Measurements from ENCODE around the gene PPP1R15B. TPM values are rescaled to one million over a fixed set of nuclear protein-coding genes. Genes with fewer than 3 reads are reported as not detected.

The PPP1R15B gene
- total and polyA plus RNA-seq, 2 donors (not counting 1 experiment from before 2014, with no cell fraction given): 65.7 to 137 TPM

DNA sequence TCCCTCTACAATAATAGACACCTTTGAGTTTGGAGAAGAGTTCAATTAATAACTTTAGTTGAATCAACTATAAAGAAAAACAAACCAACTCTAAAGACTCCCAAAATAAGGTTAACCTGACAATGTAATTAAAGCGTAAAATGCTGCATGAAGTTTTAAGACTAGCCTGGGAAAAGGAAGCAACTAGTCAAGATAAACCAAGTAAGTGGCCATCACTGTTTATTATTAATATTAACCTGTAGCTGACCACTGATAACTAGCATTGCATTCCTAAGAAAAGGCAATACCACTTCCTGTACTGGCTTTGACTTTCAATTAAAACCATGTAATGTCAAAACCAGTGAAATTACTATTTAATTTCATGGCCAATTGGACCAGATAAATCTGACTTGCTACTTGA lies 3.0 kb downstream of the PPP1R15B start:
- Histone ChIP-seq H3K27me3 (replicated peaks in 1 of 4; ENCODE audit: control extremely low read depth in 1 of 4, control insufficient read depth in 3 of 4, insufficient read depth in 4 of 4, low read length in 3 of 4) (no peaks in the 10 kb centered on the region), H3K4me2 (replicated peaks; ENCODE audit: low read depth, low read length, poor library complexity, severe bottlenecking) (peak overlapping the region; percentile 81), H4K20me1 (ENCODE audit: control insufficient read depth, insufficient read depth, low read length, poor library complexity, severe bottlenecking) (peaks cover 77% of the 10 kb centered on the region), H3K79me2 (ENCODE audit: control insufficient read depth, insufficient read depth, low read length) (peaks cover 92% of the 10 kb centered on the region), H2AFZ (ENCODE audit: insufficient read depth, low read depth, low read length, poor library complexity, severe bottlenecking) (no peak overlapping the region), H3K9ac (ENCODE audit: low read length) (peak overlapping the region; percentile 99), H3K27ac (ENCODE audit: low read length in 2 of 2) (peak overlapping the region in 1 of 2 donors; percentile 99), H3K4me1 (ENCODE audit: control insufficient read depth in 2 of 2, insufficient read depth in 2 of 2, low read length in 2 of 2) (peaks cover 13 to 34% of the 10 kb centered on the region in 2 donors), H3K36me3 (replicated peaks in 1 of 2; ENCODE audit: control extremely low read depth in 1 of 2, control insufficient read depth in 1 of 2, extremely low read depth in 1 of 2, insufficient read depth in 2 of 2, low read length in 1 of 2) (peaks cover 6 to 43% of the 10 kb centered on the region in 2 experiments), H3K4me3 (ENCODE audit: control extremely low read depth in 1 of 5, extremely low read depth in 1 of 5, insufficient read depth in 1 of 5, low read depth in 2 of 5, low read length in 4 of 5) (peak overlapping the region; percentile 80 to 100 (median 92)), H3K9me3 (ENCODE audit: control extremely low read depth in 1 of 3, control insufficient read depth in 2 of 3, insufficient read depth in 1 of 3, low read length in 2 of 3) (no peaks in the 10 kb centered on the region)
- no CpG with 5 or more reads among the region's 1 CpG for WGBS (ENCODE audit: insufficient coverage)
- H3K4me3 Mint-ChIP-seq: peak overlapping the region; percentile 99
- POLR2A ChIA-PET: no interaction called here
- no peak for TF ChIP-seq EZH2 (IDR thresholded peaks at IDR 0.05; ENCODE audit: borderline replicate concordance, insufficient read depth, low read depth, low read length, poor library complexity, severe bottlenecking)
- TF ChIP-seq, protein P1, sequence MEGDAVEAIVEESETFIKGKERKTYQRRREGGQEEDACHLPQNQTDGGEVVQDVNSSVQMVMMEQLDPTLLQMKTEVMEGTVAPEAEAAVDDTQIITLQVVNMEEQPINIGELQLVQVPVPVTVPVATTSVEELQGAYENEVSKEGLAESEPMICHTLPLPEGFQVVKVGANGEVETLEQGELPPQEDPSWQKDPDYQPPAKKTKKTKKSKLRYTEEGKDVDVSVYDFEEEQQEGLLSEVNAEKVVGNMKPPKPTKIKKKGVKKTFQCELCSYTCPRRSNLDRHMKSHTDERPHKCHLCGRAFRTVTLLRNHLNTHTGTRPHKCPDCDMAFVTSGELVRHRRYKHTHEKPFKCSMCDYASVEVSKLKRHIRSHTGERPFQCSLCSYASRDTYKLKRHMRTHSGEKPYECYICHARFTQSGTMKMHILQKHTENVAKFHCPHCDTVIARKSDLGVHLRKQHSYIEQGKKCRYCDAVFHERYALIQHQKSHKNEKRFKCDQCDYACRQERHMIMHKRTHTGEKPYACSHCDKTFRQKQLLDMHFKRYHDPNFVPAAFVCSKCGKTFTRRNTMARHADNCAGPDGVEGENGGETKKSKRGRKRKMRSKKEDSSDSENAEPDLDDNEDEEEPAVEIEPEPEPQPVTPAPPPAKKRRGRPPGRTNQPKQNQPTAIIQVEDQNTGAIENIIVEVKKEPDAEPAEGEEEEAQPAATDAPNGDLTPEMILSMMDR (IDR thresholded peaks at IDR 0.05): no peak
- H3K4me1 Mint-ChIP-seq: peaks cover 44% of the 10 kb centered on the region
- CTCF ChIA-PET: interaction anchor here (1.5 to 4.7 kb wide), 3 partner anchors 11 to 398 kb away, joined by 4 to 46 read pairs (median 4); no protein-coding TSS in a partner anchor
- H3K27ac Mint-ChIP-seq: peak overlapping the region; percentile 50
- no peaks in the 10 kb centered on the region for H3K27me3 Mint-ChIP-seq
- DNase-seq (no peak), ATAC-seq (ENCODE audit: low read depth) (no peak)
- H3K9me3 Mint-ChIP-seq (ENCODE audit: insufficient read depth): no peaks in the 10 kb centered on the region
- intact Hi-C loops (cut with micrococcal nuclease): no loop called here

DNA sequence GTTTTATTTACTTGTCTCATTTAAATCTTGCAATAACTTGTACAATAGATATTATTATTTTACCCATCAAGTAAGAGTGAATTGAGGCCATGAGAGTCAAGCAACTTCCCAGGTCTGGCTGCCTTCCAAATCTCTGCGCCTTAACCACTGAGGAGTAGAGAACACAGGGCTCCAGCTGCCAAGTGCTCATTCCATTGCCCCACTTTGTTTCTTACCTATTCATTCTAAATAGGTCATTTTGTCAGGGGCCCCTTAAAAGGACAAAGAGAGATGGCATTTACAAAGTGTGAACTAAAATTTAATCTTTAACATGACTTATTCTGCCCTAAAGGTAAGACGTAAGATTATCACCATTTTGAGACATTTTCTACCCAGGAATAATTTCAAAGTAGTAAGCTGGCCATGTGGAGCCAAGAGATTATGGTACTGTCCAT lies 3.5 kb downstream of the PPP1R15B start:
- no peaks in the 10 kb centered on the region for H3K27me3 Mint-ChIP-seq
- peak overlapping the region; percentile 99 for H3K4me3 Mint-ChIP-seq
- Histone ChIP-seq H4K20me1 (ENCODE audit: control insufficient read depth, insufficient read depth, low read length, poor library complexity, severe bottlenecking) (peaks cover 80% of the 10 kb centered on the region), H3K36me3 (replicated peaks in 1 of 2; ENCODE audit: control extremely low read depth in 1 of 2, control insufficient read depth in 1 of 2, extremely low read depth in 1 of 2, insufficient read depth in 2 of 2, low read length in 1 of 2) (peaks cover 6 to 46% of the 10 kb centered on the region in 2 experiments), H3K27ac (ENCODE audit: low read length in 2 of 2) (peak overlapping the region in 1 of 2 donors; percentile 99), H3K27me3 (replicated peaks in 1 of 4; ENCODE audit: control extremely low read depth in 1 of 4, control insufficient read depth in 3 of 4, insufficient read depth in 4 of 4, low read length in 3 of 4) (no peaks in the 10 kb centered on the region), H3K79me2 (ENCODE audit: control insufficient read depth, insufficient read depth, low read length) (peaks cover 87% of the 10 kb centered on the region), H3K4me3 (ENCODE audit: control extremely low read depth in 1 of 5, extremely low read depth in 1 of 5, insufficient read depth in 1 of 5, low read depth in 2 of 5, low read length in 4 of 5) (peak overlapping the region; percentile 80 to 100 (median 92)), H3K9ac (ENCODE audit: low read length) (peak overlapping the region; percentile 99), H3K4me2 (replicated peaks; ENCODE audit: low read depth, low read length, poor library complexity, severe bottlenecking) (peak overlapping the region; percentile 81), H2AFZ (ENCODE audit: insufficient read depth, low read depth, low read length, poor library complexity, severe bottlenecking) (no peak overlapping the region), H3K9me3 (ENCODE audit: control extremely low read depth in 1 of 3, control insufficient read depth in 2 of 3, insufficient read depth in 1 of 3, low read length in 2 of 3) (no peaks in the 10 kb centered on the region), H3K4me1 (ENCODE audit: control insufficient read depth in 2 of 2, insufficient read depth in 2 of 2, low read length in 2 of 2) (peaks cover 13 to 34% of the 10 kb centered on the region in 2 donors)
- peaks cover 44% of the 10 kb centered on the region for H3K4me1 Mint-ChIP-seq
- ATAC-seq (ENCODE audit: low read depth): no peak
- H3K27ac Mint-ChIP-seq: peak overlapping the region; percentile 50
- 0% methylated on average over 1 of the region's 2 CpGs for WGBS (ENCODE audit: insufficient coverage)
- ChIA-PET POLR2A (no interaction called here), CTCF (interaction anchor here (1.0 to 4.7 kb wide), 6 partner anchors 10 to 399 kb away, joined by 3 to 46 read pairs (median 4); no protein-coding TSS in a partner anchor)
- TF ChIP-seq EZH2 (IDR thresholded peaks at IDR 0.05; ENCODE audit: borderline replicate concordance, insufficient read depth, low read depth, low read length, poor library complexity, severe bottlenecking): no peak
- TF ChIP-seq, protein P1 (IDR thresholded peaks at IDR 0.05): no peak
- intact Hi-C loops (cut with micrococcal nuclease): no loop called here
- no peaks in the 10 kb centered on the region for H3K9me3 Mint-ChIP-seq (ENCODE audit: insufficient read depth)
- DNase-seq: no peak
